Measurements from ENCODE around the gene SMARCD3. TPM values are rescaled to one million over a fixed set of nuclear protein-coding genes. Genes with fewer than 3 reads are reported as not detected.

Gene SMARCD3
- total and polyA plus RNA-seq, 9 of the 15 experiments (the other 6 are each of a cell fraction or from before 2014, with no cell fraction given): 0.43 to 3.6 (median 2.6) TPM

DNA sequence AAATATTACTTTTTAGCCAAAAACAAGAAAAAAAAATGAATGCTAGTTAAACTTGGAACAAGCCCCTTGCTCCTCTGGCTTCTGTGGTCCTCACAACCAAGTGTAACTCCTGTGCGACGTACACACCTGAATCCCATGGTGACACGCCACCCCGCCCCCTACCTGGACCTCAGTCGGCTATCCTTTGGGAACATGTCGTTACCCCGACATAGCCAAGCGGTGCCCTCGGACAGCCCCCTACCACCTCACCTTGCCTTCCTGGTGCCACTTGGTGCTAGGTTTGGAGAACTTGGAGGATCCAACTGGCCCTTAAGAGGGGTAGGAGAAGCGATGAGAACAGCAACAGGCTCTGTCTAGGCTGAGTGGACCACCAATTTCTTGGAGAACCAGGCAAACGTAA is 12.0 kb upstream of the SMARCD3 start:
- Histone ChIP-seq H4K20me1 (replicated peaks; ENCODE audit: control insufficient read depth, insufficient read depth, low read length) (0 out of 2 replicates have a peak, but pooled peaks cover 2% of the 10 kb centered on the region), H3K27ac (ENCODE audit: extremely low read depth, low read depth, low read length) (no peak overlapping the region), H3K9me3 (replicated peaks; ENCODE audit: control insufficient read depth, insufficient read depth, low read depth, low read length) (no peaks in the 10 kb centered on the region; the same call in 1 of the 2 replicates), H3K9ac (ENCODE audit: insufficient read depth in 1 of 2, low read depth in 2 of 2, low read length in 2 of 2) (no peak overlapping the region), H3K4me1 (replicated peaks in 1 of 2; ENCODE audit: control insufficient read depth in 2 of 2, insufficient read depth in 2 of 2, low read length in 2 of 2) (no peaks in the 10 kb centered on the region), H3K9me1 (ENCODE audit: control insufficient read depth, insufficient read depth, low read length) (no peaks in the 10 kb centered on the region), H3K27me3 (ENCODE audit: control insufficient read depth in 2 of 2, insufficient read depth in 2 of 2, low read length in 2 of 2) (peaks cover 39 to 91% of the 10 kb centered on the region in 2 experiments), H3K36me3 (ENCODE audit: control insufficient read depth, insufficient read depth, low read length) (no peaks in the 10 kb centered on the region), H3K4me2 (ENCODE audit: insufficient read depth, low read length) (no peak overlapping the region), H3K79me2 (ENCODE audit: control insufficient read depth, insufficient read depth, low read length) (no peaks in the 10 kb centered on the region), H3K4me3 (no peak overlapping the region), H2AFZ (ENCODE audit: low read depth, low read length) (no peak overlapping the region)
- POLR2A ChIA-PET: interaction anchor here (0.6 kb wide), 1 partner anchor 22 kb away, joined by 3 read pairs; no protein-coding TSS in a partner anchor
- WGBS (ENCODE audit: insufficient coverage, low coverage, missing lambda C conversion rate): 18% methylated on average over 11 of the region's 11 CpGs
- DNase-seq (ENCODE audit: extremely low read depth in 1 of 4, low spot score in 3 of 4): no peak
- intact Hi-C loops (cut with micrococcal nuclease): no loop called here
- CTCF ChIA-PET (ENCODE audit: low intra/inter-chr PET ratio): no interaction called here
- no TSS peak for BruUV-seq (replicated peaks)
- no peak for FAIRE-seq
- in situ Hi-C loops (cut with MboI): no loop called here
- ATAC-seq: no peak
- TF ChIP-seq, protein P1, sequence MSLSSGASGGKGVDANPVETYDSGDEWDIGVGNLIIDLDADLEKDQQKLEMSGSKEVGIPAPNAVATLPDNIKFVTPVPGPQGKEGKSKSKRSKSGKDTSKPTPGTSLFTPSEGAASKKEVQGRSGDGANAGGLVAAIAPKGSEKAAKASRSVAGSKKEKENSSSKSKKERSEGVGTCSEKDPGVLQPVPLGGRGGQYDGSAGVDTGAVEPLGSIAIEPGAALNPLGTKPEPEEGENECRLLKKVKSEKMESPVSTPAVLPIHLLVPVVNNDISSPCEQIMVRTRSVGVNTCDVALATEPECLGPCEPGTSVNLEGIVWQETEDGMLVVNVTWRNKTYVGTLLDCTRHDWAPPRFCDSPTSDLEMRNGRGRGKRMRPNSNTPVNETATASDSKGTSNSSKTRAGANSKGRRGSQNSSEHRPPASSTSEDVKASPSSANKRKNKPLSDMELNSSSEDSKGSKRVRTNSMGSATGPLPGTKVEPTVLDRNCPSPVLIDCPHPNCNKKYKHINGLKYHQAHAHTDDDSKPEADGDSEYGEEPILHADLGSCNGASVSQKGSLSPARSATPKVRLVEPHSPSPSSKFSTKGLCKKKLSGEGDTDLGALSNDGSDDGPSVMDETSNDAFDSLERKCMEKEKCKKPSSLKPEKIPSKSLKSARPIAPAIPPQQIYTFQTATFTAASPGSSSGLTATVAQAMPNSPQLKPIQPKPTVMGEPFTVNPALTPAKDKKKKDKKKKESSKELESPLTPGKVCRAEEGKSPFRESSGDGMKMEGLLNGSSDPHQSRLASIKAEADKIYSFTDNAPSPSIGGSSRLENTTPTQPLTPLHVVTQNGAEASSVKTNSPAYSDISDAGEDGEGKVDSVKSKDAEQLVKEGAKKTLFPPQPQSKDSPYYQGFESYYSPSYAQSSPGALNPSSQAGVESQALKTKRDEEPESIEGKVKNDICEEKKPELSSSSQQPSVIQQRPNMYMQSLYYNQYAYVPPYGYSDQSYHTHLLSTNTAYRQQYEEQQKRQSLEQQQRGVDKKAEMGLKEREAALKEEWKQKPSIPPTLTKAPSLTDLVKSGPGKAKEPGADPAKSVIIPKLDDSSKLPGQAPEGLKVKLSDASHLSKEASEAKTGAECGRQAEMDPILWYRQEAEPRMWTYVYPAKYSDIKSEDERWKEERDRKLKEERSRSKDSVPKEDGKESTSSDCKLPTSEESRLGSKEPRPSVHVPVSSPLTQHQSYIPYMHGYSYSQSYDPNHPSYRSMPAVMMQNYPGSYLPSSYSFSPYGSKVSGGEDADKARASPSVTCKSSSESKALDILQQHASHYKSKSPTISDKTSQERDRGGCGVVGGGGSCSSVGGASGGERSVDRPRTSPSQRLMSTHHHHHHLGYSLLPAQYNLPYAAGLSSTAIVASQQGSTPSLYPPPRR (CRISPR knock-in tag; IDR thresholded peaks at IDR 0.05; ENCODE audit: borderline replicate concordance): no peak
- TF ChIP-seq PTBP1 (IDR thresholded peaks at IDR 0.05; ENCODE audit: low read depth, low read length): no peak
- TF ChIP-seq, protein P2, sequence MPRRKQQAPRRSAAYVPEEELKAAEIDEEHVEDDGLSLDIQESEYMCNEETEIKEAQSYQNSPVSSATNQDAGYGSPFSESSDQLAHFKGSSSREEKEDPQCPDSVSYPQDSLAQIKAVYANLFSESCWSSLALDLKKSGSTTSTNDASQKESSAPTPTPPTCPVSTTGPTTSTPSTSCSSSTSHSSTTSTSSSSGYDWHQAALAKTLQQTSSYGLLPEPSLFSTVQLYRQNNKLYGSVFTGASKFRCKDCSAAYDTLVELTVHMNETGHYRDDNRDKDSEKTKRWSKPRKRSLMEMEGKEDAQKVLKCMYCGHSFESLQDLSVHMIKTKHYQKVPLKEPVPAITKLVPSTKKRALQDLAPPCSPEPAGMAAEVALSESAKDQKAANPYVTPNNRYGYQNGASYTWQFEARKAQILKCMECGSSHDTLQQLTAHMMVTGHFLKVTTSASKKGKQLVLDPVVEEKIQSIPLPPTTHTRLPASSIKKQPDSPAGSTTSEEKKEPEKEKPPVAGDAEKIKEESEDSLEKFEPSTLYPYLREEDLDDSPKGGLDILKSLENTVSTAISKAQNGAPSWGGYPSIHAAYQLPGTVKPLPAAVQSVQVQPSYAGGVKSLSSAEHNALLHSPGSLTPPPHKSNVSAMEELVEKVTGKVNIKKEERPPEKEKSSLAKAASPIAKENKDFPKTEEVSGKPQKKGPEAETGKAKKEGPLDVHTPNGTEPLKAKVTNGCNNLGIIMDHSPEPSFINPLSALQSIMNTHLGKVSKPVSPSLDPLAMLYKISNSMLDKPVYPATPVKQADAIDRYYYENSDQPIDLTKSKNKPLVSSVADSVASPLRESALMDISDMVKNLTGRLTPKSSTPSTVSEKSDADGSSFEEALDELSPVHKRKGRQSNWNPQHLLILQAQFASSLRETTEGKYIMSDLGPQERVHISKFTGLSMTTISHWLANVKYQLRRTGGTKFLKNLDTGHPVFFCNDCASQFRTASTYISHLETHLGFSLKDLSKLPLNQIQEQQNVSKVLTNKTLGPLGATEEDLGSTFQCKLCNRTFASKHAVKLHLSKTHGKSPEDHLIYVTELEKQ (CRISPR knock-in tag; IDR thresholded peaks at IDR 0.05): no peak
- no peak for TF ChIP-seq BDP1 (IDR thresholded peaks at IDR 0.05; ENCODE audit: insufficient read depth, insufficient read length)

All from K562 (cell line).